SK-N-MC (cell line): ENCODE results near the gene OR52E6.

Experiments
- EZH2 ChIP-seq: fragments of 200-600 bp; sonication (generic); IDR thresholded peaks from one replicate; pipeline ENCODE4 v1.6.1; 2017; ENCODE audit warnings: antibody characterized with exemption
- FOXP2 ChIP-seq: optimal IDR thresholded peaks from 2 replicates; pipeline ENCODE3; 2011; ENCODE audit warnings: mild to moderate bottlenecking, moderate library complexity; ENCODE audit not compliant: insufficient read depth; ENCODE audit errors: extremely low read length, control extremely low read depth
- POLR2AphosphoS5 ChIP-seq: IDR thresholded peaks from 2 replicates; pipeline ENCODE4 v1.6.1; 2012; ENCODE audit warnings: mild to moderate bottlenecking, low read depth, low read length, borderline replicate concordance

DNA sequence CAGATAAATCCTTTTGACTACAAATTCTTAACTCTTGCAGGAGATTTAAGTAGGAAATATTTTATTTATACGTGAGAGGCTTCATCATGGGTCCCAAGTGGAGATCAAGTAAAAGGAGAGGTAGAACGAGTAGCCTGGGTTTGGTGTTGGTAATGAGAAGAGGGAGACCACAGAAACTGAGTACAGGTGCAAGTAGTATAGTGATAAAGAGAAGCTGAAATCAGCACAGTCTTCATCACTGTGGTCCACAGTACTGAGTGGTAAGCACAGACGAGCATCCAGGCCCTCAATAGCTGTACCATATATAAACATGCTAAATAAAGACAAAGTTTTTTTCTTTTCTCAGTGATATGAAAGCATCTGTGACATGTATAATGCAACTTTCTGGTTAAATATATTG, 45.5 kb upstream of the OR52E6 start:
- TF ChIP-seq EZH2 = no peak
- no peak for TF ChIP-seq POLR2AphosphoS5
- no peak for TF ChIP-seq FOXP2
